Neural crest cell (in vitro differentiated cells): ENCODE measurements around the gene CNIH1. TPM values are rescaled to one million over a fixed set of nuclear protein-coding genes. Genes with fewer than 3 reads are reported as not detected.

Experiments
- DNase-seq: peaks from one replicate; pipeline ENCODE4 v3.0.0; 2021; ENCODE audit warnings: low read depth, mixed read lengths, low spot score
- H3K27ac Mint-ChIP-seq: one replicate; pipeline ENCODE4 v1.8.0; 2021; ENCODE audit warnings: mild to moderate bottlenecking, mixed read lengths; ENCODE audit not compliant: unreplicated experiment
- H3K27me3 Mint-ChIP-seq: 2 replicates; pipeline ENCODE4 v1.8.0; 2021; ENCODE audit warnings: low read depth, mild to moderate bottlenecking, mixed read lengths
- H3K36me3 Mint-ChIP-seq: 2 replicates; pipeline ENCODE4 v1.8.0; 2021; ENCODE audit warnings: low read depth, mild to moderate bottlenecking, mixed read lengths
- H3K4me1 Mint-ChIP-seq: 2 replicates; pipeline ENCODE4 v1.8.0; 2021; ENCODE audit warnings: mixed read lengths
- H3K4me3 Mint-ChIP-seq: one replicate; pipeline ENCODE4 v1.8.0; 2021; ENCODE audit warnings: mild to moderate bottlenecking, mixed read lengths
- H3K9me3 Mint-ChIP-seq: 2 replicates; pipeline ENCODE4 v1.8.0; 2021; ENCODE audit warnings: mixed read lengths
- CTCF ChIP-seq: fragments of 200-600 bp; sonication (generic); conservative IDR thresholded peaks from 2 replicates; pipeline ENCODE4 v1.5.0; 2021; ENCODE audit warnings: antibody characterized with exemption, mild to moderate bottlenecking
- long read RNA-seq: library from polyadenylated mRNA; unstranded; transcript quantifications from one replicate; pipeline ENCODE4 v2.0.0, GENCODE V29; 2020
- total RNA-seq: library from RNA; stranded (reverse); gene quantifications from 2 replicates; pipeline ENCODE4 v1.2.1, GENCODE V29; 2021

Gene CNIH1
- total RNA-seq, result 118 and 120 TPM in 2 replicates
- long read RNA-seq, full-length matches to known transcripts, result 65 of 70 reads
- long read RNA-seq, partial matches to known transcripts, result 3 of 70 reads
- long read RNA-seq, other reads (novel, unspliced or antisense), result 2 of 70 reads

- no peaks in the 10 kb centered on the region for H3K27me3 Mint-ChIP-seq
- H3K36me3 Mint-ChIP-seq, result peaks cover 6% of the 10 kb centered on the region
- H3K4me1 Mint-ChIP-seq, result peaks cover 49% of the 10 kb centered on the region
- DNase-seq, result peak; percentile 99
- peak within 1 kb of the TSS; percentile 97 for H3K4me3 Mint-ChIP-seq
- TF ChIP-seq CTCF, result peak; percentile 90
- H3K9me3 Mint-ChIP-seq, result no peaks in the 10 kb centered on the region
- peak within 1 kb of the TSS; percentile 96 for H3K27ac Mint-ChIP-seq
Measured at GRCh38 chr14:54440873-54441868, at the start of gene CNIH1. CNIH1 (minus strand) TSS chr14:54441374; CDS start chr14:54441327, 47 bp downstream.

- H3K36me3 Mint-ChIP-seq, result peaks cover 3% of the 10 kb centered on the region
- H3K27ac Mint-ChIP-seq, result no peak overlapping the region
- H3K27me3 Mint-ChIP-seq, result peaks cover 3% of the 10 kb centered on the region
- no peaks in the 10 kb centered on the region for H3K9me3 Mint-ChIP-seq
- TF ChIP-seq CTCF, result no peak
- no peak for DNase-seq
- peak overlapping the region; percentile 80 for H3K4me3 Mint-ChIP-seq
- peaks cover 25% of the 10 kb centered on the region for H3K4me1 Mint-ChIP-seq
Measured at GRCh38 chr14:54490445-54491175, 49.4 kb upstream of the CNIH1 start.

- DNase-seq, result no peak
- H3K27ac Mint-ChIP-seq, result no peak overlapping the region
- peaks cover 6% of the 10 kb centered on the region for H3K36me3 Mint-ChIP-seq
- no peak for TF ChIP-seq CTCF
- H3K4me3 Mint-ChIP-seq, result peak overlapping the region; percentile 80
- H3K9me3 Mint-ChIP-seq, result no peaks in the 10 kb centered on the region
- H3K27me3 Mint-ChIP-seq, result peaks cover 3% of the 10 kb centered on the region
- H3K4me1 Mint-ChIP-seq, result peaks cover 32% of the 10 kb centered on the region
Measured at GRCh38 chr14:54489731-54490444, 48.7 kb upstream of the CNIH1 start.

- Mint-ChIP-seq H3K27ac (peak overlapping the region; percentile 90), H3K4me1 (peaks cover 38% of the 10 kb centered on the region), H3K36me3 (peaks cover 6% of the 10 kb centered on the region), H3K9me3 (no peaks in the 10 kb centered on the region), H3K27me3 (peaks cover 3% of the 10 kb centered on the region), H3K4me3 (peak overlapping the region; percentile 80)
- no peak for DNase-seq
- no peak for TF ChIP-seq CTCF
Measured at GRCh38 chr14:54489318-54489683, 48.1 kb upstream of the CNIH1 start.
